Left renal pelvis (tissue), 4 donors: ENCODE data around the gene GNG11. TPM values are rescaled to one million over a fixed set of nuclear protein-coding genes. Genes with fewer than 3 reads are reported as not detected.

Experiments used
- DNase-seq, 4 donors: peaks; one replicate each; pipeline ENCODE4 v3.0.0-alpha.2; 2013; ENCODE audit warnings: low read depth in 4 of 4, low spot score in 3 of 4
- polyA plus RNA-seq, 4 donors: library from polyadenylated mRNA; unstranded; fragments of 120-200 nt; gene quantifications; one replicate each; pipeline ENCODE4 v1.2.1, GENCODE V29; 2013; ENCODE audit not compliant: insufficient read length in 4 of 4

GNG11 gene
- polyA plus RNA-seq, 4 donors = 32.2 to 57.7 (median 39.6) TPM

- DNase-seq = no peak
Measured at GRCh38 chr7:93944673-93945072, 23.1 kb downstream of the GNG11 start.

GRCh38 chr7:93945083-93945482, 23.5 kb downstream of the GNG11 start:
- DNase-seq = no peak

- no peak for DNase-seq
Measured at GRCh38 chr7:93945756-93946535, 24.4 kb downstream of the GNG11 start.

- no peak for DNase-seq
Measured at GRCh38 chr7:93948106-93948505, 26.6 kb downstream of the GNG11 start.

- no peak for DNase-seq
Measured at GRCh38 chr7:93948873-93949272, 27.3 kb downstream of the GNG11 start.

- DNase-seq = no peak
Measured at GRCh38 chr7:93949423-93949822, 27.9 kb downstream of the GNG11 start.

GRCh38 chr7:93955304-93955703, 33.8 kb downstream of the GNG11 start:
- no peak for DNase-seq

GRCh38 chr7:93957767-93958166, 36.2 kb downstream of the GNG11 start:
- DNase-seq = no peak

GRCh38 chr7:93958216-93958615, 36.7 kb downstream of the GNG11 start:
- no peak for DNase-seq

- DNase-seq = no peak
Measured at GRCh38 chr7:93958651-93959050, 37.1 kb downstream of the GNG11 start.

GRCh38 chr7:93960986-93961385, 39.5 kb downstream of the GNG11 start:
- no peak for DNase-seq

GRCh38 chr7:93964262-93964661, 42.7 kb downstream of the GNG11 start:
- no peak for DNase-seq

- no peak for DNase-seq
Measured at GRCh38 chr7:93964813-93965212, 43.3 kb downstream of the GNG11 start.

GRCh38 chr7:93968911-93969620, 47.5 kb downstream of the GNG11 start:
- DNase-seq = no peak

GRCh38 chr7:93972029-93972725, 50.6 kb downstream of the GNG11 start:
- DNase-seq = no peak

GRCh38 chr7:93973134-93973533, 51.6 kb downstream of the GNG11 start:
- DNase-seq = no peak

- DNase-seq = no peak
Measured at GRCh38 chr7:93977211-93977950, 55.8 kb downstream of the GNG11 start.
